Endothelial cell of umbilical vein (primary cell): ENCODE measurements around the gene HRH3. TPM values are rescaled to one million over a fixed set of nuclear protein-coding genes. Genes with fewer than 3 reads are reported as not detected.

ENCODE experiments used
- BruUV-seq: library from RNA; stranded (reverse); fragments of 400-500 nt; replicated peaks from 2 replicates; lab custom pipeline; 2021; lab: Mats Ljungman, UMichigan
- CTCF ChIA-PET: fragments of 300-600, 350-600 bp; sonication (Branson Sonifier 250); formaldehyde crosslinking; loops from one replicate; lab custom pipeline; 2021; ENCODE audit warnings: antibody characterized with exemption, inconsistent platforms; lab: Charles Lee
- POLR2A ChIA-PET: fragments of 300-600, 350-600 bp; sonication (Branson Sonifier 250); formaldehyde crosslinking; loops from one replicate; lab custom pipeline; 2021; ENCODE audit warnings: antibody characterized with exemption, inconsistent platforms; lab: Charles Lee
- DNase-seq: peaks from one replicate; pipeline ENCODE4 v3.0.0-alpha.2; 2011; ENCODE audit warnings: low read depth, low spot score
- FAIRE-seq: peaks from 2 replicates; lab custom pipeline; 2011; peaks lifted over from hg19 to GRCh38; lab: Jason Lieb, UNC
- H2AFZ ChIP-seq: 2 replicates; pipeline ENCODE4 v1.6.0; 2012; ENCODE audit warnings: low read depth, low read length, control low read depth, inconsistent platforms
- H3K27ac ChIP-seq: 2 replicates; pipeline ENCODE4 v1.5.1; 2011; ENCODE audit warnings: low read depth, mild to moderate bottlenecking, control low read depth, low read length, moderate library complexity; ENCODE audit not compliant: insufficient read depth
- H3K27me3 ChIP-seq, 2 experiments: 2 replicates each; pipeline versions ENCODE4 v1.6.0 to v1.6.1; 2011; ENCODE audit warnings: low read length in 2 of 2, mixed read lengths in 1 of 2; ENCODE audit not compliant: control insufficient read depth in 2 of 2, insufficient read depth in 2 of 2
- H3K36me3 ChIP-seq, 2 experiments: 2 replicates in 1 of 2; 3 replicates in 1 of 2; pipeline ENCODE4 v1.5.1; 2011; ENCODE audit warnings: low read length in 2 of 2, mild to moderate bottlenecking in 1 of 2, moderate library complexity in 1 of 2; ENCODE audit not compliant: control insufficient read depth in 2 of 2, insufficient read depth in 2 of 2; ENCODE audit errors: extremely low read depth in 1 of 2
- H3K4me1 ChIP-seq: 3 replicates; pipeline ENCODE4 v1.5.1; 2011; ENCODE audit warnings: mild to moderate bottlenecking, low read length; ENCODE audit not compliant: control insufficient read depth, insufficient read depth; ENCODE audit errors: extremely low read depth
- H3K4me2 ChIP-seq: 2 replicates; pipeline ENCODE4 v1.6.1; 2011; ENCODE audit warnings: low read length, control low read depth, mixed read lengths; ENCODE audit not compliant: insufficient read depth
- H3K4me3 ChIP-seq, 3 experiments: fragments of 200-600 bp in 1 of 3; sonication (generic), shearing (Covaris generic) in 1 of 3; replicated peaks in 1 of 3; 2 replicates each; pipeline ENCODE4 v1.5.1; 2011 to 2016; ENCODE audit warnings: control low read depth in 3 of 3, low read length in 3 of 3, mild to moderate bottlenecking in 2 of 3, inconsistent platforms in 1 of 3, low read depth in 1 of 3, moderate library complexity in 1 of 3; ENCODE audit not compliant: insufficient read depth in 1 of 3
- H3K79me2 ChIP-seq: 2 replicates; pipeline ENCODE4 v1.6.0; 2012; ENCODE audit warnings: low read length, inconsistent platforms; ENCODE audit not compliant: control insufficient read depth, insufficient read depth
- H3K9ac ChIP-seq: replicated peaks from 2 replicates; pipeline ENCODE3; 2011; ENCODE audit warnings: low read length, control low read depth; ENCODE audit not compliant: insufficient read depth; ENCODE audit errors: extremely low read depth
- H3K9me1 ChIP-seq: replicated peaks from 3 replicates; pipeline ENCODE4 v1.6.0; 2011; ENCODE audit warnings: mild to moderate bottlenecking, low read length; ENCODE audit not compliant: control insufficient read depth, insufficient read depth; ENCODE audit errors: extremely low read depth
- H3K9me3 ChIP-seq: replicated peaks from 2 replicates; pipeline ENCODE4 v1.5.1; 2012; ENCODE audit warnings: low read length, inconsistent platforms; ENCODE audit not compliant: control insufficient read depth, insufficient read depth
- H4K20me1 ChIP-seq: replicated peaks from 2 replicates; pipeline ENCODE3; 2011; ENCODE audit warnings: mild to moderate bottlenecking, low read length; ENCODE audit not compliant: control insufficient read depth, insufficient read depth; ENCODE audit errors: extremely low read depth
- EZH2 ChIP-seq: IDR thresholded peaks from 2 replicates; pipeline ENCODE4 v1.6.1; 2012; ENCODE audit warnings: borderline replicate concordance, low read depth, mild to moderate bottlenecking, moderate library complexity, low read length, inconsistent platforms; ENCODE audit not compliant: severe bottlenecking
- FOS ChIP-seq: IDR thresholded peaks from 2 replicates; pipeline ENCODE4 v1.6.1; 2011; ENCODE audit warnings: mild to moderate bottlenecking, low read length, moderate library complexity, borderline replicate concordance; ENCODE audit not compliant: insufficient read depth
- GATA2 ChIP-seq: IDR thresholded peaks from 2 replicates; pipeline ENCODE4 v1.7.0; 2011; ENCODE audit warnings: low read depth, mild to moderate bottlenecking, moderate library complexity, mixed read lengths, low read length; ENCODE audit not compliant: insufficient read length, insufficient read depth
- JUN ChIP-seq: IDR thresholded peaks from 2 replicates; pipeline ENCODE4 v1.6.1; 2011; ENCODE audit warnings: borderline replicate concordance, low read depth; ENCODE audit not compliant: insufficient read length, insufficient read depth
- MYC ChIP-seq: IDR thresholded peaks from one replicate; pipeline ENCODE4 v1.6.1; 2011; ENCODE audit warnings: mild to moderate bottlenecking, low read depth, low read length
- POLR2A ChIP-seq: IDR thresholded peaks from 2 replicates; pipeline ENCODE4 v1.6.1; 2012; ENCODE audit warnings: low read depth, mild to moderate bottlenecking, control low read depth, low read length
- POLR2AphosphoS5 ChIP-seq: IDR thresholded peaks from 2 replicates; pipeline ENCODE4 v1.6.1; 2012; ENCODE audit warnings: low read depth, mild to moderate bottlenecking, control low read depth, low read length, moderate library complexity; ENCODE audit not compliant: insufficient read depth
- dilution Hi-C: fragments of 300-500 bp; cut with MboI; formaldehyde crosslinking; loops from one replicate; pipeline ENCODE4 v1.15.0; 2019; ENCODE audit warnings: low sequenced_read_pairs; ENCODE audit not compliant: extremely low pct_ligation_motif_present
- intact Hi-C: fragments of 100-400 bp; cut with micrococcal nuclease; formaldehyde crosslinking; loops from one replicate; pipeline ENCODE4 v1.10.0; 2022
- polyA plus RNA-seq, 4 experiments: library from polyadenylated mRNA; depleted of rRNA in 3 of 4; stranded (reverse) in 3 of 4; unstranded in 1 of 4; fragments of >200 nt; gene quantifications; 2 replicates each; pipeline versions ENCODE4 v1.2.1 to v1.2.3, GENCODE V29; 2011 to 2012; ENCODE audit warnings: missing spikeins in 1 of 4
- total RNA-seq: library from RNA; stranded (reverse); gene quantifications from 2 replicates; pipeline ENCODE4 v1.2.3, GENCODE V29; 2021
- TF ChIP-seq, protein P1 (sequence below): IDR thresholded peaks from 2 replicates; pipeline ENCODE4 v1.6.1; 2011; ENCODE audit not compliant: insufficient read depth, insufficient read length
- TF ChIP-seq, protein P2 (sequence below), 2 donors: IDR thresholded peaks; 1 replicate in 1 of 2; 2 replicates in 1 of 2; pipeline ENCODE4 v1.5.1; 2011; ENCODE audit warnings: low read length in 2 of 2, mild to moderate bottlenecking in 2 of 2, moderate library complexity in 2 of 2, control low read depth in 1 of 2, inconsistent platforms in 1 of 2, low read depth in 1 of 2; ENCODE audit not compliant: insufficient read depth in 1 of 2; ENCODE audit errors: extremely low read depth in 1 of 2

HRH3 gene
- total and polyA plus RNA-seq, 2 donors (not counting 3 experiments of a cell fraction or from before 2014, with no cell fraction given) = not detected

DNA sequence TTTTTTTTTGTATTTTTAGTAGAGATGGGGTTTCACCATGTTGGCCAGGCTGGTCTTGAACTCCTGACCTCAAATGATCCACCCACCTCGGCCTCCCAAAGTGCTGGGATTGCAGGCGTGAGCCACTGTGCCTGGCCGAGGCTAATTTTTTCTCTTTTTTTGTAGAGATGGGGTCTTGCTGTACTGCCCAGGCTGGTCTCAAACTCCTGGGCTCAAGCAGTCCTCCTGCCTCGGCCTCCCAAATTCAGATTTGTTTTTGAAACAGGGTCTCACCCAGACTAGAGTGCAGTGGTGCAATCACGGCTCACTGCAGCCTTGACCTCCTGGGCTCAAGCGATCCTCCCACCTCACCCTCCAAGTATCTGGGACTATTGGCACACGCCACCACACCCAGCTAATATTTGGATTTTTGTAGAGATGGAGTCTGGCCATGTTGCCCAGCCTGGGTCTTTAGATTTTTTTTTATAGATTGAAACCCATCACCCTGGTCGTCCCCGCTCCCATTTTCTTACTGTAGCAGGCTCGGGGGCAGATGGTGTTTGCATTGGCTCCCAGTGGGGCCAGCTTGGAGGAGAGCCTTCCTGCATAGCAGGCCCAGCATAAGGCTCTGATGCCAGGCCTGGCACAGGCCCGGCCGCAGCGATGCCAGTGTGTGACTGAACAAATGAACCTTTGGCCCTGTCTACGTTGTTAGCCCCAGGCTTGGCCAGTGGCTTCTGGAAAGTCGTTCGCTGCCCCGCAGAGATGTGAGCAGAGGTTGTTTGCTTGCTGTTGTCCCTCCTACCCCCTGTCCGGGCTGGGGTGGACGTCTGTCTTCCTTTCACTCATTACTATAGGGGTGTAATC lies 41.5 kb downstream of the HRH3 start:
- dilution Hi-C loops (no loop called here), intact Hi-C loops (no loop called here)
- H2AFZ ChIP-seq = no peak overlapping the region
- H3K4me1 ChIP-seq = peaks cover 8% of the 10 kb centered on the region
- no peaks in the 10 kb centered on the region for H3K9me3 ChIP-seq
- no peak overlapping the region for H3K9ac ChIP-seq
- no peak overlapping the region for H3K4me2 ChIP-seq
- H3K9me1 ChIP-seq = no peaks in the 10 kb centered on the region
- H3K27ac ChIP-seq = no peak overlapping the region
- BruUV-seq = no TSS peak
- no peak for TF ChIP-seq FOS
- peaks cover 4% of the 10 kb centered on the region for H3K79me2 ChIP-seq
- CTCF ChIA-PET = no interaction called here
- POLR2A ChIA-PET = no interaction called here
- peaks cover 2 to 15% of the 10 kb centered on the region in 2 experiments for H3K36me3 ChIP-seq
- no peak overlapping the region for H3K4me3 ChIP-seq
- no peaks in the 10 kb centered on the region for H3K27me3 ChIP-seq
- no peaks in the 10 kb centered on the region for H4K20me1 ChIP-seq
- no peak for DNase-seq
- no peak for FAIRE-seq

DNA sequence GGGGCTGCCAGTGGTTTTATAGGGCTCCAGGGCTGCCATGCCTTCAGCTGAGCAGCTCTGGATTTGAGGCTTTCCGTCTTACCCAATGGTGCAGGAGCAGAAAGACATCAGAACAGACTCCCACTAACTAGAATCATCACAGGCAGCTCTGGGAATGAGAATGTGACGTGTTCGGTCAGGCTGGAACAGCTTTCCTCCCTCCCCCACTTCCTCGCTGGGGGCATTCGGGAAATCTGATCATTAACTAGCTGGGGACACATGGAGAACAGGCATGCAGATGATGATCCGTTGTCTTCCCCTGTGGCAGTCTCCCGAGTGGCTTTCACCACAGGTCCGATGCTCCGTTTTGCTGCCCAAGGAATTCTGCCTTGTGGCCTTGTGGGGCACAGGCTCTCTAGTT lies 42.8 kb downstream of the HRH3 start:
- no peak overlapping the region for H3K9ac ChIP-seq
- CTCF ChIA-PET = interaction anchor here (1.3 kb wide), 1 partner anchor 11 kb away, joined by 6 read pairs; no protein-coding TSS in a partner anchor
- POLR2A ChIA-PET = no interaction called here
- no peak overlapping the region for H3K4me2 ChIP-seq
- H3K9me3 ChIP-seq = no peaks in the 10 kb centered on the region
- intact Hi-C loops (no loop called here), dilution Hi-C loops (no loop called here)
- BruUV-seq = no TSS peak
- H3K79me2 ChIP-seq = no peaks in the 10 kb centered on the region
- no peak for TF ChIP-seq POLR2A
- TF ChIP-seq GATA2 = no peak
- TF ChIP-seq, protein P1, sequence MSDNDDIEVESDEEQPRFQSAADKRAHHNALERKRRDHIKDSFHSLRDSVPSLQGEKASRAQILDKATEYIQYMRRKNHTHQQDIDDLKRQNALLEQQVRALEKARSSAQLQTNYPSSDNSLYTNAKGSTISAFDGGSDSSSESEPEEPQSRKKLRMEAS = no peak
- no peak for TF ChIP-seq POLR2AphosphoS5
- no peak for TF ChIP-seq FOS
- TF ChIP-seq, protein P2, sequence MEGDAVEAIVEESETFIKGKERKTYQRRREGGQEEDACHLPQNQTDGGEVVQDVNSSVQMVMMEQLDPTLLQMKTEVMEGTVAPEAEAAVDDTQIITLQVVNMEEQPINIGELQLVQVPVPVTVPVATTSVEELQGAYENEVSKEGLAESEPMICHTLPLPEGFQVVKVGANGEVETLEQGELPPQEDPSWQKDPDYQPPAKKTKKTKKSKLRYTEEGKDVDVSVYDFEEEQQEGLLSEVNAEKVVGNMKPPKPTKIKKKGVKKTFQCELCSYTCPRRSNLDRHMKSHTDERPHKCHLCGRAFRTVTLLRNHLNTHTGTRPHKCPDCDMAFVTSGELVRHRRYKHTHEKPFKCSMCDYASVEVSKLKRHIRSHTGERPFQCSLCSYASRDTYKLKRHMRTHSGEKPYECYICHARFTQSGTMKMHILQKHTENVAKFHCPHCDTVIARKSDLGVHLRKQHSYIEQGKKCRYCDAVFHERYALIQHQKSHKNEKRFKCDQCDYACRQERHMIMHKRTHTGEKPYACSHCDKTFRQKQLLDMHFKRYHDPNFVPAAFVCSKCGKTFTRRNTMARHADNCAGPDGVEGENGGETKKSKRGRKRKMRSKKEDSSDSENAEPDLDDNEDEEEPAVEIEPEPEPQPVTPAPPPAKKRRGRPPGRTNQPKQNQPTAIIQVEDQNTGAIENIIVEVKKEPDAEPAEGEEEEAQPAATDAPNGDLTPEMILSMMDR (IDR thresholded peaks at IDR 0.05; ENCODE audit: extremely low read depth in 1 of 2, insufficient read depth in 1 of 2, low read depth in 1 of 2, low read length in 2 of 2) = no peak
- TF ChIP-seq MYC = no peak
- no peak for TF ChIP-seq JUN
- TF ChIP-seq EZH2 = no peak
- DNase-seq (no peak), FAIRE-seq (no peak)
- H3K4me3 ChIP-seq = no peak overlapping the region
- no peak overlapping the region for H3K27ac ChIP-seq
- H2AFZ ChIP-seq = no peak overlapping the region
- H4K20me1 ChIP-seq = no peaks in the 10 kb centered on the region
- no peaks in the 10 kb centered on the region for H3K9me1 ChIP-seq
- H3K36me3 ChIP-seq = peaks cover 2 to 15% of the 10 kb centered on the region in 2 experiments
- no peaks in the 10 kb centered on the region for H3K27me3 ChIP-seq
- H3K4me1 ChIP-seq = peaks cover 6% of the 10 kb centered on the region
